HG03039 (cell line): ENCODE data around the gene SPATS2.
"Not testable (repeated sequence)": the region's sequence is repeated elsewhere in the genome, so short reads cannot be mapped to it uniquely, and the experiment has no call there.

Experiments
- ATAC-seq: cut with Tn5 transposase; IDR thresholded peaks from one replicate; pipeline ENCODE4 v1.9.1; 2021; ENCODE audit warnings: mild to moderate bottlenecking, moderate library complexity; ENCODE audit not compliant: unreplicated experiment

SPATS2 gene

DNA sequence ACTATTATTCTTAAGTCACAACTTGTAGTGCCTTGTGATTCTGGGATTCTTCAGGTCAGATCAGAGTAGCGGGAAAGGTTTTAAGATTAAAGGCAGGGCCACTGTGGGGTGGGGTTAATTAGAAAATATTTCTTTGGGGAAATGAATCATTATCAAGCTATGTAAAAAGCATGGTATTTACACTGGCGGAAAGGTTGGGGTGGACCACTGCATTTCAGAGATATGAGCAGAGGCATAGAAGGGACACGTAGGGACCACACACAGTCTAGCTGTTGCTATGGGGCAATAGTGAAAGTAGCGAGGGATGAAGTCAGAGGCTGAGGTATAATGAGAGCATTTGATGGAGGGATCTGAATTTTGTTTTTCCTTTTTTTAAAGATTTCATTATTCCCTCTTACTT is 139.9 kb downstream of the SPATS2 start:
- ATAC-seq = no peak

DNA sequence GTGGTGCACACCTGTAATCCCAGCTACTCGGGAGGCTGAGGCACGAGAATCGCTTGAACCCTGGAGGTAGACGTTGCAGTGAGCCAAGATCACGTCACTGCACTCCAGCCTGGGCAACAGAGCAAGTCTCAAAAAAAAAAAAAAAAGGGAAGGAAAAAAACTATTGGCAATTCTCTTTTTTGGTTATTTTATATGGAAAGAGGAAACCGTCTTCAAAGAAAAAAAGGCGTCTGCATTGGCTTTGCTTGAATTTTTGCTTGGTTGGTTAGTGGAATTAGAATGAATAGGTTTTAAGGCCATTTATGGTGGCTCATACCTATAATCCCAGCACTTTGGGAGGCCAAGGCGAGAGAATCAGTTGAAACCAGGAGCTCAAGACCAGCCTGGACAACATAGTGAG is 142.4 kb downstream of the SPATS2 start:
- ATAC-seq = not testable (repeated sequence)

DNA sequence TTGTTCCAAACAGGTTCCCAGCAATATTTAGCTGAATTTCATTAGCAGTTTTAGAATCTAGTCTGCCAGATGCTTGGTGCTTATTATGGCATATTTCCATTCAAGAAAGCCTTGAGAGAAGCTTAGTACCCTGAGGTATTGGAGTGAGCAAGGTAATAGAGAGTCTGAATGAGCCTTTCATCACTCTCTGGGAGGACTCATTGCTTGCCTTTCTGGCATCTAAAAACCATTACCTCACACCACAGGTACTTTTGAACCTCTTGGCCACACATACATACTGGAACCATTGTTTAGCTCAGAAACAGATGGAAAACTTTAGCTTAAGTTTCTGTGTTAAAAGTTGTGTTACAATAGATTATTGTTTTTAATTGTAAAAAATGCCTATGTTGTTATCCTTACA is 144.1 kb downstream of the SPATS2 start:
- ATAC-seq = no peak

DNA sequence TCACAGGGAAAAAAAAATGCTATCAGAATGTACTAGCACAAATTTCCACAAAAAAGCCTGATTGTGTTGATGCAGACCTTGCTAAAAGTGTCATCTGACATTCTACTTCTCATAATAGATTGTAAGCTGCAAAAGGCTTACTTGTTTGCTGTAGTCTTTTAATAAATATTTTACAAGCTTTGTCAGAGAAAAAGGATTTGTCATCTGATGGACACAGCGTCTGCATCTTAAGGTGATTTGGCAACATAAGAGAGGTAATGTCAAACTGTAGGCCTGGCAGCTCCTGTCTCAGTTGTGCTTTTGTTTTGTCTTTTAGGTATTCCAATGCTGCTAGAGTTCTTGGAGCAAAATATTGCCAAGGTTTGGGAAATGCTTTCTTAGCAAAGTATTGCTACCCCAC is 145.3 kb downstream of the SPATS2 start:
- no peak for ATAC-seq

DNA sequence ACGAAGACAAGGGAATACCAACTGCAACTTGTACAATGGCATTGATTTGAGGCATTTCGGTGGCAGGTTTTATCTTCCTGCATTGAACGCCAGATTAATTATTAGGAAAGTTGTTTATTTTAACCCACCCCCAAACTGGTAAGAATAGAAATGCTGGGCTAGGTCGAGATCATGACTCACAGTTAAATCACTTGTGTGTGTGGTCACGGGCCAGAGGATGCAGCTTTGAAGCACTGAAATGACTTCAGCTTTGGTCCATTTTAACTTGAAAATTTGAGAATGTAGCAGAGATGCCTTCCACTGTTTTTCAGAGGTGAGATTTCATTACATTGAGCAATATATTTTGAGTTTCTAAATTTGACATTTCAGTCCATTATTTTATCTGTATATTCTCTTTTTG is 148.0 kb downstream of the SPATS2 start:
- no peak for ATAC-seq

DNA sequence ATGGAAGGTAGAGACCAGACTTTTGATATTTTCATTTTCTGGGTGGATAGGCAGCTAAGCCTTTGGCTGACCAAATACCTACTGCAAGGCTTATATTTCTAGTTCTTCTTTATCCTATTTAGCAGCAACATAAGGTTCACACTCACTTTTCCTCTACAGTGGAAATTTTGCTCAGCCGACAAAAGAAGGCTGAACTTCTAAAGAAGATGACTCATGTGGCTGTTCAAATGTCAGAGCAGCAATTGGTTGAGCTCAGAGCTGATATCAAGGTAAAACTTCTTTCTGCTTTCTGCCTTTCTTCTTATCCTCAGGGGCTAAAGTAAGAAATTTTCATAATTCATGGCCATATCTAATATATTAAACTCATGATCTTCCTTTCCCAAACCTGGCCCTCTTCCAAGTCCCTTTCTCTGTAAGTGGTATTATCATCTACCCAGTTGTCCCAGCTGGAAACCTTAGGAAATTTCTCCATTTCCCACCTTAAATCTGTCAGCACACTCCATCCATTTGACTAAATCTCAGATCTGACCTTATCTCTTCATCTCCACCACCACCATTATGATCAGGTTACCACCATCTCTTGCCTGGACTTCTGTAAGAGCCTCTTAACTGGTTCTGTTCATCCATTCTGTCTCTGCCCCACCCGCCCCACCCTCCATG is 151.8 kb downstream of the SPATS2 start:
- ATAC-seq = no peak

DNA sequence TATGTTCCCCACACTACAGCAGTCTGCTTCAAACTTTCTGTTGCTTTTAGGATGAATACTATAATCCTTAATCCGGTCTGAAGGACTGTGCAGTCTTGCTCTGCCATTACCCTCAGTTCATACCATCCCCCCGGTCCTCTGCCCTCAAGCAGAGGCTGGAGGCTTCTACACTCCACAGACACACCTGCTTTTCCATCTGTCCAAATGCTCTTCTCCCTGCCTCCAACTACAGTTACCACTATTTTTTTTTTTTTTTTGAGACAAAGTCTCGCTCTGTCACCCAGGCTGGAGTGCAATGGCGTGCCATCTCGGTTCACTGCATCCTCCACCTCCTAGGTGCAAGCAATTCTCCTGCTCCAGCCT is 152.3 kb downstream of the SPATS2 start:
- ATAC-seq = no peak

DNA sequence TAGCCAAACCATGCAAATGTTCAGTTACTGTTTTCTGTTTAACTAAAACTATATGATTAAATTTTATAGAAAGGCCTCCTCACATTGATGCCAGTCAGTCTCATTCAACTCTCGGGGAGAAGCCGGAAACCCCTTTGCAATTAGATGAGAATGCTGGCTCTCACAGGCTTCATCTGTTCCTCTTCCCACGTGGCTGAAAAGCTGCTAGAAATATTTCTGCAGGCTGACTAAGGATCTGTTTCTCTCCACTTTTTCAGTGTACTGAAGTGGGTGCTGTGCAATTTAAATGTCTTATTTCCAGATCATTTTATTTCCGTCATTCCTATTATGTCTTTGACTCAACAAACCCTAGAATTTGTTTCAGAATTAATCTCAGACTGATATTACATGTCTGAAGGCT is 154.1 kb downstream of the SPATS2 start:
- ATAC-seq = no peak

DNA sequence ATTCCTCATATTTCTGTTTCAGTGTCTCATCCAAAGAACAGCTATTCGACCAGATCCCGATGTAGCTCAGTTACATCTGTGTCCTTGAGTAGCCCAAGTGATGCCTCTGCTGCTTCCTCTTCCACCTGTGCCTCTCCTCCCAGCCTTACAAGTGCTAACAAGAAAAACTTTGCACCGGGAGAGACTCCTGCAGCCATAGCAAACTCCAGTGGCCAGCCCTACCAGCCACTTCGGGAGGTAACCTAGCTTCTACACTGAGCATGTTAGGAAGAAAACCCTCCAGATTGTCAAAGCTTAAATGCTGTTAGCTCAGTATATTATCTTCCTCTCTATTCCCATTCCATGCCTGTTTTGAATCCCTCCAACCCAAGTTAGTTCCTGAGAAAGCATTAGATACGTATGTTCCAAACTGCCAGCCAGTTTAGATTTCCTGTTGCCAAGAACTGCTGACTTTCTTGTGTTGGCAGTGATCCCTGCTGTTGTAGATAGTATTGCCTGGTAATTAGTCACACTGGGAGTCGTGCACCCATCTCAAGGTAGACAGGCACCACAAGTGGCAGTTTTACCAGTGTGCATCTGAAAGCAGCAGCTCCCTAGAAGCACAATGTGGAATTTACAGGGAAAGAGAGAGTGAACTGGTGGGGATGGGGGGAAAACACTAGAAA is 157.5 kb downstream of the SPATS2 start:
- no peak for ATAC-seq

DNA sequence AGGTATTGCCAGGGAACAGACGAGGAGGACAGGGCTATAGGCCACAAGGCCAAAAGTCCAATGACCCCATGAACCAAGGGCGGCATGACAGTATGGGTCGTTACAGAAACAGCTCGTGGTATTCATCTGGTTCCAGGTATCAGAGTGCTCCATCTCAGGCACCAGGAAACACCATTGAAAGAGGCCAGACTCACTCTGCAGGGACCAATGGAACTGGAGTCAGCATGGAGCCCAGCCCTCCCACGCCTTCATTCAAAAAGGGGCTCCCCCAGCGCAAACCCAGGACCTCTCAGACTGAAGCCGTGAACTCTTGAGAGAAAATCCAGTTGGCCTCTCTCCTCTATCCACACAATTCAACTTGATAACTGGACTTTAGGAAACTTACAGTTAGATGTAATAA is 158.7 kb downstream of the SPATS2 start:
- no peak for ATAC-seq

DNA sequence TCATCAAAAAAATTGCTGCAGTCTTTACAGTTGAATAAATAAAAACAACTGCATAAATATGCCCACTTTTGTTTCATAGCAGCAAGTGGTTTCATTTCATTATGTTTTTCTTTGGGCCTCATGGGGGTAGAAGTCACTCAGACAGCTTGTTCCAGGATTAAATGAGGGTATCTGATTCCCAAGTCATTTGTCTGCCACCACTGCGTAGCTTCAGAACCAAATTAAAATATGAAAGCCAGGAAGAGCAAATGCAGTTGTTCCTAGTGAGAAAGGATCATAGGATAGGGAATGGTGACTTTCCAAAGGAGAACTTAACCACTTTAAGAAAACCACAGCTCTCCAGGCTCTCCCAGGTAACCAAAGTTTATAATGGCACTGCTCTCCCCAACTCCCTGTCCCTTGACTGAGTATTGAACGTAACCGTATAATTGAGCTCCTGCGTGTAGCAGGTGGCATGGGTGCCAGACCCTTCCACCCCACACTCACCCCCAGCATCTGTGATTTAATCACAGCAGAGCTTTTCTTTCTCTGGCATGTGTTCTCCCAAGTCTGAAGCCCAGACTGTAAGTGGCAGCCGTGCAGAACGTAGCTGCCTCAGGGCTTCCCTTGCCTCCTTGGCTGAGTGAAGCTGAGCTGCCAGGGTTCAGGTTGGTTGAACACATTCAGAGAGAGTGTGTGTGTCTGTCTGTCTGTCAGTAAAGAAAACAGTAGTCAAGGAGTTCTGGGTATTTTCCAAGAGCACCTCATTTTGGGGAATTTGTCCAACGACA is 160.3 kb downstream of the SPATS2 start:
- no peak for ATAC-seq

DNA sequence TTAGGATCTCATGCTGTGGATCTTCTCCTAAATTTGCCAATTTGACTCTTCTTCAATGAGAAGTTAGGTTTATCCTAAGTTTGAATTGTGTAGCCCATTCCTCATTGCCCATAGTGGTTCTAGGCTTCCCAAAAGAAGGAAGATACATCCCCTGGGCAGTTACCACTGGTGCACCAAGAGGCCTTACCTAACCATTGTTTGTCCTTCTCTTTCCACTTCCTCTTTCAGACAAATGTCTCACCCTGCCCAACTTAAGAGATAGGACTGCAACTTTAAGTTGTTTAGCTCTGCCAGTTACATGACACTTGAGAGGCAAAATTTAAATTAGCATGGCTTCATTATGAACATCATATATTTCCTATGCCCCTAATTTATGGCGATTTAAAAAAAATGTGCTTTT is 162.2 kb downstream of the SPATS2 start:
- ATAC-seq = no peak

DNA sequence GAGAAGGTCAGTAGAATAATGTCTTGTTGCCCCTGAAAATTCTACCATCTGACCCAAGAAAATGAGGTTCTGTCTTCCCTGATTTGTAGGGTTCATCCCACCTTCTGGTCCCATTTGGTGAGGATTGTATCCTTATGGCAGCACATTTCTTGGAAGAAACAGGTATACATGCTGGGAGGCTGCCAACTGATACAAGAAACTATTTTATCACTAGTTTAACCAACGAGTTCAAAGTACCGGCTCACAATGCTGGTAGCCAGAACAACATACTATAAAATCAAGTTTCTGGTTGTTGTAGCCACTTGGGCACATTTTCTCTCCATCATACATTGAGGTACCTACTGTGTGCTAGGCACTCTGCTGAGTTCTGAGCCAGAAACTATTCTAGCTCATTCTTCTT is 164.5 kb downstream of the SPATS2 start:
- ATAC-seq = no peak

DNA sequence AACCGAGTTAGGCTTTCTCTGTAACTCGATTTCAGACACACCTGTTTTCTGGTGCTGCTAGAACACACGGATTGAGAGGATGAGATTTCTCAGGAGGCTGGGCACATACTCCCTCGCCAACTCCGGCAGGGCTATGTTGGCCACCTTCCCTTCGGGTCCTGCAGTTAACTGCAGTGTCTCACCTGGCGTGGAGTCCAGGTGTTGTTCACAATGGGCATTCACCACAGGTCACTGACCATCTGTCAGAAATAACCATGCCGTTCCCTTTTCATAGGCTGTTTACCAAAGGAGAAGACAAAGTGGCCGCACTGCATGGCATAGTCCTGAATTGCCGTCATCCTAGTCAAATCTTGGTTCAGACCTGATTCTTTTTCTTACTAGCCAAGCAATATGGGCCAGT is 166.1 kb downstream of the SPATS2 start:
- no peak for ATAC-seq

DNA sequence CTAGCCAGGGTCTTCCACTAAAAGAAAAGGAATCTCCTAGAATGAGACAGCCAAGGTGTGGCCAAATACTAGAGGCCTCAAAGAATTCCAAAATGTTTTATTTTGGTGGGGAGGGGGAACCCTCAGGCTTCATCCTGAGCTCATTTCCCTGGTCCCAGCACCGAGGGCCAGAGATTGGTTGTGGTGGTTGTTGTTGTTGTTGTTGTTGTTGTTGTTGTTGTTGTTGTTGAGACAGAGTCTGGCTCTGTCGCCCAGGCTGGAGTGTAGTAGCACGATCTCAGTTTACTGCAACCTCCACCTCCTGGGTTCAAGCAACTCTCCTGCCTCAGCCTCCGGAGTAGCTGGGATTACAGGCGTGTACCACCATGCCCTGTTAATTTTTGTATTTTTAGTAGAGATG is 166.9 kb downstream of the SPATS2 start:
- ATAC-seq = not testable (repeated sequence)

DNA sequence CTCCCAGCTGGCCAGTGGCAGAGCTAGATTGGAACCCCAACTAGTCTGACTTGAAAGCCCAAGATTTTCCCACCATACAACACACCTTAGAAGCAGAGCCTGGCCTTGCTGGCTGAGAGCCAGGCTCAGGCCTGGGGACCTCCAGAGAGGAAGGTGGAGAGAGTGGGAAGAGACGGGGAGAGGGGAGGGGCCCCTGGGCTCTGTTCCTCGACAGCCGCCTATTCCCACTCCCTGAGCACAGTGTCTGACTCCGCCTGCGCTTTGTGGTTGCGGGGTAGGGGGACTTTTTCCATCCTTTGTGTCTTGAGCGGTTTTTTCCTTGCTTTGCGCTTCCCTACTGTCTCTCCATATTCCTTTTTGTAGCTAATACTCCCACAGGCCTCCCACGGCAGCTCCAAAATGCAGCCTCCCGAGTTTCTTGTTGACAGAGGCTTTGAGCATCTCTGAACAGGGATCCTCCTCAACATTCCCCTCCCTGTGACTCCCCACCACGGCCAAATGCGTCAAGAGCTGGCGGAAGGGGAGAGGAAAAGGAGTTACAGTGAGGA is 167.5 kb downstream of the SPATS2 start:
- no peak for ATAC-seq

DNA sequence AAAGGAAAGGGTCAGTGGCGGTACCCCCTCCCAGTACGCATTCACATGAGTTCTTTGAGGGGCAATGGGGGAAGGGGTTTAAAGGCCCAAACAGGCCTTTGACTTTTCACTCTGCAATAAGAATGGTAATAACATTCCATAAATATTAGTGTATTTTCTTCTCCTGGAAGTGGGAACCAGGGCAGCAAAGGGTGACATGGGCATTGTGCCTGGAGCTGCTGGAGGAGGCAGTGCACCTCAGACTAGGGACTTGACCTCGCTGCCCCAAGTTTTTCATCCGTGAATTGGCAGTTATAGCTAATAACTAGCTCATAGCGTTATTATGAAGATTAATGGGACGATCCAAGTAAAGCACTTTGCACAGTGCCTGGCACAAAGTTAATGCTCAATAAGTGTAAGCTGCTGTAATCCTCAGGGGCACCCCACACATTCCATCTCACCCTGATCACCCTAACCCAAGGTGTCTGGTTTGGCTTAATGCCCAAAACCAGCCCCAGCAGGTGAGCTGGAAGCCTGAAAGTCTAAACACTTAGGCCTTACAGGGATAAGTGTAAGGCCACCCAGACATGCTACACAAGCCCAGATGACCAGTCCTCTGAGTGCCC is 168.8 kb downstream of the SPATS2 start:
- ATAC-seq = no peak

DNA sequence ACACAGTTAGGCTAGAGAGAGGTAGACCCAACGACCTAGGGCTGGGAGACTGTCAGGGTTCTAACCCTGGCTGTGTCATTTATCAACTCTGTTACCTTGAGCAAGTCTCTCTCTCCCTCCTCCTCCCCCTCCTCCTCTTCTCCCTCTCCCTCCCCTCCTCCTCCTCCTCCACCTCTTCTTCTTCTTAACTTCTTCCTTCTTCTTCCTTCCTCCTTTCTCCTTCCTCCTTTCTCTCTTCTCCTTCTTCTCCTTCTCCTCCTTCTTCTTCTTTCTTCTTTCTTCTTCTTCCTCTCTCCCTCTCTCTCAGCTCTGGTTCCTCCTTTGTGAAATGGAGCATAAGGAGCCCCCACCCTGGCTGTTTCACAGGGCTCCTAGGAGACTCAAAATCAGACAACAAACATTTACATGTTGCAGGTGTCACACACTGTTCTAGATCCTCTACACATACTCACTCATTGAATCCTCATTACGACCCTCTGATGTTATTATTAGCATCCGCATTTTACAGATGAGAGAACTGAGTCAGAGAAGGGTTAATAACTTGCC is 169.3 kb downstream of the SPATS2 start:
- ATAC-seq = no peak

DNA sequence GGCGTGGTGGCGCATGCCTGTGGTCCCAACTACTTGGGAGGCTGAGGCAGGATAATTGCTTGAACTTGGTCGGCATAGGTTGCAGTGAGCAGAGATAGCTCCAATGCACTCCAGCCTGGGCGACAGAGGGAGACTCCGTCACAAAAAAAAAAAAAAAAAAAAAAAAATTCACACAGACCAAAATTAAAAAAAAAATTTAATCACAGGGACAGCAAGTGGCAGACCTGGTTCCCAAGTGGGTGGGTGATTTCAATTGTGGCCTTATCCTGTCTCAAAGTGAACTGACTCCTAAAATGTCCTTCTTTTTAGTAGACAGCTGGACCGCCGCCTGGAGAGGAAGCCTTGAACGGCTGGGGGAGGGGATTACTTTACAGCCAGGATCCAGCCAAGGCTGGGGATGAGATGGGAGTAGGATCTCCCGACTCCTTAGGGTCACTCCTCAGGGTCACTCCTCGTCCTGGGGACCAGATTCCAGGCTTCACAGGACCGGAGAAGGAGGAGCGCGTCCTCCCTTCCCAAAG is 170.0 kb downstream of the SPATS2 start:
- no peak for ATAC-seq

DNA sequence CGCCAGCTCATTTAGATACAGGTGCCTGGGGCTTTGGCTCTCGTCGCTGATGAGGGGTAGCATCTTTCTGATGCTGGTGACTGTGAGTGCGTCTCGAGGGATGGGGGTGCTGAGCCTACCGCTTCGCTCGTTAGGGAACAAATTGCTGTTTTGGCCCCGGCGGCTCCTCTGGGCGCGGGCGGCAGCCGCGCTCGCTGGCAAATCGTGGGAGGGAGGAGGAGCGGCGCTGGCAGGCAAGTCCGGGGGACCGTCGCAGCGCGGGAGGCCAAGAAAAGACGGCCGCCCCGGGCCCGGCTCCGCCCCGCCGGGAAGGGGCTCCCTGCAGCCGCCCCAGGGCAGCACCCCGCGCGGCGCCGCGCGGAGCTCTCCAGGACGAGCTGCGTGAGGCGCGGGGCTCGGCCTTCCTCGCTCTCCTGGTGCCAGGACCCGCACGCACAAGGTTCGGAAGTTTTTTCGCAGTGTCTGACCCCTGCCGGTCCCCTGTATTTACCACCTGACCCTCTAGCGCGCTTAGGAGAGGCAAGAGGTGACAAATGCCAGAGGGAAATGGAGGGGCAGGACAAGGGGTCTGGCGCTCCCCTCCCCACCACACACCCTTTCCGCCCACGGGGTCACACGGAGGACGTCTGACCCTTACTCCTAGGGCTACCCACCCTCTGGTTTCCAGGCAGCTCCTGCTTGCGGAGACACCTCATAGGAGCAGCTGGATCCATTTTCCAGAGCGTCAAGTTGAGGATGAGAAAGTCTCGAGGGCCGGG is 170.7 kb downstream of the SPATS2 start:
- no peak for ATAC-seq
